Esophagus (tissue), 2 donors: ENCODE results near the gene OSTC. TPM values are rescaled to one million over a fixed set of nuclear protein-coding genes. Genes with fewer than 3 reads are reported as not detected.

Experiments
- H3K27ac ChIP-seq, 2 donors: one replicate each; pipeline ENCODE4 v1.5.1; 2013; ENCODE audit warnings: low read depth in 2 of 2, mild to moderate bottlenecking in 2 of 2, inconsistent platforms in 1 of 2, low read length in 1 of 2, moderate library complexity in 1 of 2
- H3K27me3 ChIP-seq, 2 donors: one replicate each; pipeline ENCODE4 v1.6.1; 2013; ENCODE audit warnings: low read length in 2 of 2, control low read depth in 1 of 2, mild to moderate bottlenecking in 1 of 2; ENCODE audit not compliant: insufficient read depth in 2 of 2, control insufficient read depth in 1 of 2
- H3K36me3 ChIP-seq, 2 donors: one replicate each; pipeline ENCODE4 v1.6.1; 2013; ENCODE audit warnings: low read length in 1 of 2; ENCODE audit not compliant: control insufficient read depth in 2 of 2, insufficient read depth in 2 of 2
- H3K4me1 ChIP-seq, 2 donors: one replicate each; pipeline ENCODE4 v1.6.1; 2013; ENCODE audit warnings: low read length in 1 of 2; ENCODE audit not compliant: control insufficient read depth in 2 of 2, insufficient read depth in 2 of 2
- H3K4me3 ChIP-seq, 2 donors: one replicate each; pipeline ENCODE4 v1.5.1; 2013; ENCODE audit warnings: low read length in 2 of 2, mild to moderate bottlenecking in 2 of 2, low read depth in 1 of 2, moderate library complexity in 1 of 2
- H3K9me3 ChIP-seq, 2 donors: one replicate each; pipeline ENCODE4 v1.6.1; 2013; ENCODE audit warnings: mild to moderate bottlenecking in 2 of 2, low read depth in 1 of 2, low read length in 1 of 2, moderate library complexity in 1 of 2; ENCODE audit not compliant: control insufficient read depth in 2 of 2, insufficient read depth in 1 of 2
- WGBS, 2 donors: extraction: QIAGEN DNeasy Blood & Tissue Kit; methylation state at CpG; one replicate each; pipeline ENCODE4 v1.1.7; 2013; 5-methylcytosine and 5-hydroxymethylcytosine counted together
- polyA plus RNA-seq, 2 donors: library from polyadenylated mRNA; stranded (reverse); fragments of 200-250 nt; gene quantifications; one replicate each; pipeline ENCODE4 v1.2.3, GENCODE V29; 2013
- donor health status: healthy with polysubstance abuse.
- donor health status: Bipolar disorder and iron deficiency.

Gene OSTC
- polyA plus RNA-seq, result 10 to 100 TPM; 62.9 to 81.1 TPM

- Histone ChIP-seq H3K4me1 (peaks cover 0 to 3% of the 10 kb centered on the region in 2 donors), H3K27me3 (no peaks in the 10 kb centered on the region), H3K4me3 (peak within 1 kb of the TSS; percentile 81 to 99), H3K36me3 (no peaks in the 10 kb centered on the region), H3K27ac (peak within 1 kb of the TSS; percentile 81 to 95), H3K9me3 (no peaks in the 10 kb centered on the region)
- 0% methylated on average over 45 of the region's 45 CpGs for WGBS, 2 donors
These were observed at the start of gene OSTC for GRCh38 chr4:108650212-108651013. Gene OSTC (plus strand): TSS chr4:108650599. CDS start chr4:108650656, 57 bp downstream.

DNA sequence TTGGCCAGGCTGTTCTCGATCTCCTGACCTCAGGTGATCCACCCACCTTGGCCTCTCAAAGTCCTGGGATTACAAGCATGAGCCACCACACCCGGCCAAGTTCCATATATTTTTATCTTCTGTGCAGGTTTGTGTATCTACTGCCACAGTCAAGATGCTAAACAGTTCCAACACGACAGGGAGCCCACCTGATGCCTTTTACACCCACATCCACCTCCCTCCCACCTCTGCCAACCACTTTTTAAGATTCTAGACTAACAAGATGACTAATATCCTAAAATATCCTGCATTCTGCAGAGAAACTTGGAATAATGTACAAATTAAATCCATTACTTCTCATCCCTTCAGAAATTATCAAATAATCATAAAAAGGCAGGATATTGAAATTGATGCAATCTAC is 49.3 kb upstream of the OSTC start:
- WGBS, 2 donors, result 73% methylated on average over 3 of the region's 3 CpGs
- H3K4me3 ChIP-seq, result no peak overlapping the region
- no peaks in the 10 kb centered on the region for H3K27me3 ChIP-seq
- no peaks in the 10 kb centered on the region for H3K36me3 ChIP-seq
- no peaks in the 10 kb centered on the region for H3K4me1 ChIP-seq
- H3K9me3 ChIP-seq, result no peaks in the 10 kb centered on the region
- no peak overlapping the region for H3K27ac ChIP-seq

GRCh38 chr4:108601532-108601931 is 48.9 kb upstream of the OSTC start:
- H3K27ac ChIP-seq, result no peak overlapping the region
- no peaks in the 10 kb centered on the region for H3K27me3 ChIP-seq
- no peaks in the 10 kb centered on the region for H3K36me3 ChIP-seq
- 78 to 83% methylated on average over 1 of the region's 1 CpG for WGBS, 2 donors
- H3K4me1 ChIP-seq, result no peaks in the 10 kb centered on the region
- H3K9me3 ChIP-seq, result no peaks in the 10 kb centered on the region
- H3K4me3 ChIP-seq, result no peak overlapping the region

- Histone ChIP-seq H3K27me3 (no peaks in the 10 kb centered on the region), H3K27ac (no peak overlapping the region)
These were observed 48.2 kb upstream of the OSTC start for GRCh38 chr4:108602163-108602562.

GRCh38 chr4:108607079-108607815 is 43.2 kb upstream of the OSTC start:
- H3K27ac ChIP-seq, result no peak overlapping the region
- no peaks in the 10 kb centered on the region for H3K9me3 ChIP-seq
- no peaks in the 10 kb centered on the region for H3K36me3 ChIP-seq
- H3K27me3 ChIP-seq, result no peaks in the 10 kb centered on the region
- 93 to 96% methylated on average over 4 of the region's 4 CpGs for WGBS, 2 donors
- no peaks in the 10 kb centered on the region for H3K4me1 ChIP-seq
- no peak overlapping the region for H3K4me3 ChIP-seq

More at GRCh38 chr4:108602163-108602562, 48.2 kb upstream of the OSTC start:
- Histone ChIP-seq H3K36me3 (no peaks in the 10 kb centered on the region), H3K4me3 (no peak overlapping the region), H3K9me3 (no peaks in the 10 kb centered on the region), H3K4me1 (no peaks in the 10 kb centered on the region)
- WGBS, 2 donors, result 79 to 83% methylated on average over 3 of the region's 3 CpGs

GRCh38 chr4:108611365-108611764 is 39.0 kb upstream of the OSTC start:
- Histone ChIP-seq H3K4me1 (no peaks in the 10 kb centered on the region), H3K27me3 (no peaks in the 10 kb centered on the region), H3K4me3 (no peak overlapping the region), H3K36me3 (no peaks in the 10 kb centered on the region), H3K9me3 (no peaks in the 10 kb centered on the region), H3K27ac (no peak overlapping the region)
- WGBS, 2 donors, result 70 to 75% methylated on average over 10 of the region's 10 CpGs

GRCh38 chr4:108612365-108612764 is 38.0 kb upstream of the OSTC start:
- WGBS, 2 donors, result 84 to 87% methylated on average over 6 of the region's 6 CpGs
- H3K9me3 ChIP-seq, result no peaks in the 10 kb centered on the region

DNA sequence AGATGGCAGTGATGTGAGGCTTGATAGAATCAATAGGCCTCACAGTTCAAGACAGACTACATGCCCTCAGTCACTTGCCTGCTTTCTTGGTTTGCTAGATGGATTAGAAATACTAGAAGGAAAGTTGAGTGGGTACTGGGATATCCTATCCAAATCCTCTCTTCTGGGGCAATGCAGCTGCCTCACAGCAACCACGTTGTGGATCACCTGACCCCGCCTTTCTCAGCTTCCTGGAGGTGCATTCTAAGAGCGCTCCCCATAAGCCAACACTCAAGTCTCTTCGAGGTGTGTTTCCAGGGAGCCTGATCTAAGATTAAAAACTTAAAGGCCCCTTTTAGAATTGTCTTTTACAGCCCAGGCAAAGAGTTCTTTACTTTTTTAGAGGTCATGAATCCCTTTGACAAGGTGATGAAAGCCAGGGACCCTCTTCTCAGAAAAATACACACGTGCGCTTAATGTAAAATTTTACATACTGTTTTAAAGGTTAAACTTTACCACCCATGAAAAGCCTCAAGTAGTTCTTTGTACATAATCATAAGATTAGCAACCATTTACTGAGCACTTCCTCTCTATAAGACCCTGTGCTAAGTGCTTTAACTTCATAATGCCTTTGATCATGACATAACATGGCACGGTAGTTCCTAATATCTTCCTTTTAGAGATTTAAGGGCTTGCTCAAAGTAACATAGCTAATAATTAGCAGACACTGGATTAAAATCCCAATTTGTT is 30.9 kb upstream of the OSTC start:
- Histone ChIP-seq H3K4me3 (peak overlapping the region in 1 of 2 donors; percentile 98), H3K4me1 (no peaks in the 10 kb centered on the region), H3K27me3 (no peaks in the 10 kb centered on the region), H3K9me3 (no peaks in the 10 kb centered on the region), H3K27ac (no peak overlapping the region), H3K36me3 (peaks cover 7 to 9% of the 10 kb centered on the region in 2 donors)
- 71 to 75% methylated on average over 7 of the region's 7 CpGs for WGBS, 2 donors

More at GRCh38 chr4:108612365-108612764, 38.0 kb upstream of the OSTC start:
- no peaks in the 10 kb centered on the region for H3K27me3 ChIP-seq
- H3K4me3 ChIP-seq, result no peak overlapping the region
- no peaks in the 10 kb centered on the region for H3K4me1 ChIP-seq
- no peak overlapping the region for H3K27ac ChIP-seq
- no peaks in the 10 kb centered on the region for H3K36me3 ChIP-seq

- peak within 1 kb of the TSS; percentile 83 to 96 for H3K27ac ChIP-seq
- H3K36me3 ChIP-seq, result peaks cover 7 to 9% of the 10 kb centered on the region in 2 donors
- peak within 1 kb of the TSS; percentile 75 to 98 for H3K4me3 ChIP-seq
- H3K4me1 ChIP-seq, result no peaks in the 10 kb centered on the region
- no peaks in the 10 kb centered on the region for H3K9me3 ChIP-seq
- H3K27me3 ChIP-seq, result no peaks in the 10 kb centered on the region
- 0% methylated on average over 32 of the region's 32 CpGs for WGBS, 2 donors
These were observed 30.1 kb upstream of the OSTC start, which contains the start of gene RPL34 for GRCh38 chr4:108620101-108620932. Gene RPL34 (plus strand): TSS chr4:108620576. CDS start chr4:108621960, 1,384 bp downstream.
